Neural progenitor cell (in vitro differentiated cells): Measurements from ENCODE around the gene DNAH3. TPM values are rescaled to one million over a fixed set of nuclear protein-coding genes. Genes with fewer than 3 reads are reported as not detected.
A peak's percentile ranks its signal among the peaks of the same experiment; 100 is the strongest.
"Not testable (repeated sequence)": the region's sequence is repeated elsewhere in the genome, so short reads cannot be mapped to it uniquely, and the experiment has no call there.

Source experiments
- DNase-seq: peaks from one replicate; pipeline ENCODE4 v3.0.0-alpha.2; 2016; ENCODE audit warnings: low spot score
- H2AFZ ChIP-seq: fragments of 200-600 bp; sonication (generic); replicated peaks from 2 replicates; pipeline ENCODE4 v1.6.1; 2016; ENCODE audit warnings: antibody characterized with exemption
- H3F3A ChIP-seq: fragments of 200-600 bp; sonication (generic); 2 replicates; pipeline ENCODE4 v1.6.1; 2016; ENCODE audit warnings: antibody characterized with exemption, low read depth
- H3K27ac ChIP-seq: fragments of 200-600 bp; sonication (generic); 2 replicates; pipeline ENCODE4 v1.5.1; 2016; ENCODE audit warnings: mild to moderate bottlenecking
- H3K27me3 ChIP-seq: fragments of 200-600 bp; sonication (generic); 2 replicates; pipeline ENCODE4 v1.6.1; 2016; ENCODE audit warnings: mild to moderate bottlenecking, moderate library complexity
- H3K36me3 ChIP-seq: fragments of 200-600 bp; sonication (generic); 2 replicates; pipeline ENCODE4 v1.5.1; 2016
- H3K4me1 ChIP-seq: fragments of 200-600 bp; sonication (generic); 2 replicates; pipeline ENCODE4 v1.6.1; 2016; ENCODE audit warnings: mixed run types
- H3K4me2 ChIP-seq: fragments of 200-600 bp; sonication (generic); 2 replicates; pipeline ENCODE4 v1.6.1; 2016
- H3K4me3 ChIP-seq: fragments of 200-600 bp; sonication (generic); 2 replicates; pipeline ENCODE4 v1.5.1; 2016
- H3K79me2 ChIP-seq: fragments of 200-600 bp; sonication (generic); 2 replicates; pipeline ENCODE4 v1.6.1; 2016; ENCODE audit warnings: low read depth
- H3K9ac ChIP-seq: fragments of 200-600 bp; sonication (generic); 2 replicates; pipeline ENCODE4 v1.6.1; 2016
- H3K9me3 ChIP-seq: fragments of 200-600 bp; sonication (generic); 2 replicates; pipeline ENCODE4 v1.5.1; 2016; ENCODE audit warnings: low read depth
- H4K20me1 ChIP-seq: fragments of 200-600 bp; sonication (generic); 2 replicates; pipeline ENCODE4 v1.6.1; 2016; ENCODE audit warnings: low read depth
- H3K27ac Mint-ChIP-seq: 3 replicates; pipeline ENCODE4 v1.8.0; 2021; ENCODE audit warnings: mixed read lengths
- H3K27me3 Mint-ChIP-seq: 2 replicates; pipeline ENCODE4 v1.8.0; 2022; ENCODE audit warnings: low read depth, mild to moderate bottlenecking, inconsistent platforms, moderate library complexity, mixed read lengths; ENCODE audit not compliant: insufficient read depth
- H3K36me3 Mint-ChIP-seq: 3 replicates; pipeline ENCODE4 v1.8.0; 2021; ENCODE audit warnings: mixed read lengths
- H3K4me1 Mint-ChIP-seq: 3 replicates; pipeline ENCODE4 v1.8.0; 2021; ENCODE audit warnings: mixed read lengths
- H3K4me3 Mint-ChIP-seq: 3 replicates; pipeline ENCODE4 v1.8.0; 2021; ENCODE audit warnings: mild to moderate bottlenecking, moderate library complexity, mixed read lengths
- H3K9me3 Mint-ChIP-seq: 3 replicates; pipeline ENCODE4 v1.8.0; 2020; ENCODE audit warnings: mixed read lengths
- EZH2 ChIP-seq: fragments of 200-600 bp; sonication (generic); IDR thresholded peaks from 2 replicates; pipeline ENCODE4 v1.6.1; 2017; ENCODE audit warnings: antibody characterized with exemption, mild to moderate bottlenecking, moderate library complexity
- EZH2phosphoT487 ChIP-seq: fragments of 200-600 bp; sonication (generic); IDR thresholded peaks from 2 replicates; pipeline ENCODE4 v1.6.1; 2017; ENCODE audit warnings: antibody characterized with exemption
- total RNA-seq: library from RNA; depleted of rRNA; stranded (reverse); fragments of >200 nt; gene quantifications from 2 replicates; pipeline ENCODE4 v1.2.3, GENCODE V29; 2015; ENCODE audit warnings: low replicate concordance
- TF ChIP-seq, protein P1 (sequence below): fragments of 200-600 bp; sonication (generic); IDR thresholded peaks from 2 replicates; pipeline ENCODE4 v1.5.1; 2017; ENCODE audit warnings: antibody characterized with exemption, mild to moderate bottlenecking

DNAH3 gene
- total RNA-seq, 1 donor from 2014 or later: 0.92 TPM

- H3K9me3 ChIP-seq: no peaks in the 10 kb centered on the region
- peak overlapping the region; percentile 10 for H2AFZ ChIP-seq
- no peaks in the 10 kb centered on the region for H3K27me3 ChIP-seq
- no peaks in the 10 kb centered on the region for H4K20me1 ChIP-seq
- no peak overlapping the region for H3K4me3 Mint-ChIP-seq
- H3K79me2 ChIP-seq: no peaks in the 10 kb centered on the region
- H3K27me3 Mint-ChIP-seq: no peaks in the 10 kb centered on the region
- H3K4me1 ChIP-seq: no peaks in the 10 kb centered on the region
- H3K36me3 ChIP-seq: no peaks in the 10 kb centered on the region
- no peaks in the 10 kb centered on the region for H3K9me3 Mint-ChIP-seq
- TF ChIP-seq EZH2phosphoT487: no peak
- TF ChIP-seq, protein P1, sequence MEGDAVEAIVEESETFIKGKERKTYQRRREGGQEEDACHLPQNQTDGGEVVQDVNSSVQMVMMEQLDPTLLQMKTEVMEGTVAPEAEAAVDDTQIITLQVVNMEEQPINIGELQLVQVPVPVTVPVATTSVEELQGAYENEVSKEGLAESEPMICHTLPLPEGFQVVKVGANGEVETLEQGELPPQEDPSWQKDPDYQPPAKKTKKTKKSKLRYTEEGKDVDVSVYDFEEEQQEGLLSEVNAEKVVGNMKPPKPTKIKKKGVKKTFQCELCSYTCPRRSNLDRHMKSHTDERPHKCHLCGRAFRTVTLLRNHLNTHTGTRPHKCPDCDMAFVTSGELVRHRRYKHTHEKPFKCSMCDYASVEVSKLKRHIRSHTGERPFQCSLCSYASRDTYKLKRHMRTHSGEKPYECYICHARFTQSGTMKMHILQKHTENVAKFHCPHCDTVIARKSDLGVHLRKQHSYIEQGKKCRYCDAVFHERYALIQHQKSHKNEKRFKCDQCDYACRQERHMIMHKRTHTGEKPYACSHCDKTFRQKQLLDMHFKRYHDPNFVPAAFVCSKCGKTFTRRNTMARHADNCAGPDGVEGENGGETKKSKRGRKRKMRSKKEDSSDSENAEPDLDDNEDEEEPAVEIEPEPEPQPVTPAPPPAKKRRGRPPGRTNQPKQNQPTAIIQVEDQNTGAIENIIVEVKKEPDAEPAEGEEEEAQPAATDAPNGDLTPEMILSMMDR: no peak
- no peak for TF ChIP-seq EZH2
- no peak overlapping the region for H3K27ac Mint-ChIP-seq
- no peak overlapping the region for H3K27ac ChIP-seq
- H3K4me2 ChIP-seq: no peak overlapping the region
- H3F3A ChIP-seq: no peaks in the 10 kb centered on the region
- H3K9ac ChIP-seq: no peak overlapping the region
- H3K4me1 Mint-ChIP-seq: no peaks in the 10 kb centered on the region
- no peak overlapping the region for H3K4me3 ChIP-seq
- DNase-seq: no peak
- no peaks in the 10 kb centered on the region for H3K36me3 Mint-ChIP-seq
Observed at GRCh38 chr16:20948444-20948843, 202.2 kb downstream of the DNAH3 start.

DNA sequence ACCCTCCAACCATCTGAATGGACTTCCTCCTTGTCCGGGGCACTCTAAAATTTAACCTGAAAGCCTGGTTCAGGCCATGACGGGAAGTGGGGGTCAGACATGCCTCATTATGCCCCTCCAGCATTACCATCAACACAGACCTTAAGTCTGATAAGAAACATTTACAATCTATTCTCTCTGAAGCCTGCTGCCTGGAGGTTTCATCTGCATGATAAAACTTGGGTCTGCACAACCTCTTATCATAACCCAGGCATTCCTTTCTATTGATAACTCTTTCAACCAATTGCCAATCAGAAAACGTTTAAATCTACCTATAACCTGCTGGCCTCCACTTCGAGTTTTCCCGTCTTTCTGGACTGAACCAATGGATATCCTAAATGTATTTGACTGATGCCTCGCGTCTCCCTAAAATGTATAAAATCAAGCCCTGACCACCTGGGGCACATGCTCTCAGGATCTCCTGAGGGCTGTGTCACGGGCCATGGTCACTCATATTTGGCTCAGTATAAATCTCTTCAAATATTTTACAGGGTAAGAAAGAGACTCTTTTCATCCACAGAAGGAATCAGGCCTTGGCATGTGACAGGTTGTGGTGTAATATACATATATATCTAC is 204.5 kb downstream of the DNAH3 start:
- no peaks in the 10 kb centered on the region for H3K27me3 ChIP-seq
- Mint-ChIP-seq H3K36me3 (no peaks in the 10 kb centered on the region), H3K4me1 (no peaks in the 10 kb centered on the region), H3K27me3 (peaks cover 2% of the 10 kb centered on the region), H3K27ac (no peak overlapping the region), H3K4me3 (no peak overlapping the region), H3K9me3 (no peaks in the 10 kb centered on the region)
- no peaks in the 10 kb centered on the region for H3K4me1 ChIP-seq
- no peak for DNase-seq
- TF ChIP-seq, protein P1: no peak
- TF ChIP-seq EZH2phosphoT487 (no peak), EZH2 (no peak)
- H3K36me3 ChIP-seq: no peaks in the 10 kb centered on the region
- H3F3A ChIP-seq: no peaks in the 10 kb centered on the region
- no peak overlapping the region for H2AFZ ChIP-seq
- H3K27ac ChIP-seq: no peak overlapping the region
- no peak overlapping the region for H3K4me2 ChIP-seq
- no peaks in the 10 kb centered on the region for H3K79me2 ChIP-seq
- H4K20me1 ChIP-seq: no peaks in the 10 kb centered on the region
- H3K4me3 ChIP-seq: no peak overlapping the region
- H3K9me3 ChIP-seq: no peaks in the 10 kb centered on the region
- no peak overlapping the region for H3K9ac ChIP-seq

GRCh38 chr16:20945575-20945875 is 205.1 kb downstream of the DNAH3 start:
- H3K79me2 ChIP-seq, H3K4me3 Mint-ChIP-seq, H3K36me3 Mint-ChIP-seq, H3F3A ChIP-seq, H3K4me1 ChIP-seq, DNase-seq, H3K4me1 Mint-ChIP-seq, H3K27ac Mint-ChIP-seq, H4K20me1 ChIP-seq, H3K9me3 ChIP-seq, H3K27me3 ChIP-seq, H2AFZ ChIP-seq, H3K9ac ChIP-seq, H3K9me3 Mint-ChIP-seq, H3K27ac ChIP-seq, H3K36me3 ChIP-seq, H3K4me3 ChIP-seq, H3K27me3 Mint-ChIP-seq, H3K4me2 ChIP-seq: not testable (repeated sequence)

GRCh38 chr16:20944861-20945574 is 205.6 kb downstream of the DNAH3 start:
- no peaks in the 10 kb centered on the region for H3K9me3 Mint-ChIP-seq
- H3F3A ChIP-seq: no peaks in the 10 kb centered on the region
- H2AFZ ChIP-seq: no peak overlapping the region
- H3K36me3 Mint-ChIP-seq: no peaks in the 10 kb centered on the region
- no peaks in the 10 kb centered on the region for H3K79me2 ChIP-seq
- H3K9me3 ChIP-seq: no peaks in the 10 kb centered on the region
- no peaks in the 10 kb centered on the region for H3K4me1 Mint-ChIP-seq
- H3K27me3 ChIP-seq: no peaks in the 10 kb centered on the region
- no peak overlapping the region for H3K27ac Mint-ChIP-seq
- H4K20me1 ChIP-seq: no peaks in the 10 kb centered on the region
- no peaks in the 10 kb centered on the region for H3K4me1 ChIP-seq
- H3K27ac ChIP-seq: no peak overlapping the region
- no peak overlapping the region for H3K4me3 Mint-ChIP-seq
- no peak overlapping the region for H3K4me3 ChIP-seq
- TF ChIP-seq EZH2 (no peak), EZH2phosphoT487 (no peak)
- TF ChIP-seq, protein P1: no peak
- peaks cover 2% of the 10 kb centered on the region for H3K27me3 Mint-ChIP-seq
- H3K36me3 ChIP-seq: no peaks in the 10 kb centered on the region
- DNase-seq: no peak
- H3K4me2 ChIP-seq: no peak overlapping the region
- H3K9ac ChIP-seq: no peak overlapping the region
